Right renal cortex interstitium (tissue), 3 donors: ENCODE measurements around the gene COL15A1. TPM values are rescaled to one million over a fixed set of nuclear protein-coding genes. Genes with fewer than 3 reads are reported as not detected.

ENCODE experiments used
- DNase-seq, 3 donors: peaks; one replicate each; pipeline ENCODE4 v3.0.0-alpha.2; 2013; ENCODE audit warnings: low read depth in 3 of 3, low spot score in 2 of 3
- polyA plus RNA-seq, 3 donors: library from polyadenylated mRNA; unstranded; fragments of 120-200 nt; gene quantifications; one replicate each; pipeline ENCODE4 v1.2.1, GENCODE V29; 2013; ENCODE audit not compliant: insufficient read length in 3 of 3

Gene COL15A1
- polyA plus RNA-seq, 3 donors = 25.8 to 33.0 (median 29.8) TPM

DNA sequence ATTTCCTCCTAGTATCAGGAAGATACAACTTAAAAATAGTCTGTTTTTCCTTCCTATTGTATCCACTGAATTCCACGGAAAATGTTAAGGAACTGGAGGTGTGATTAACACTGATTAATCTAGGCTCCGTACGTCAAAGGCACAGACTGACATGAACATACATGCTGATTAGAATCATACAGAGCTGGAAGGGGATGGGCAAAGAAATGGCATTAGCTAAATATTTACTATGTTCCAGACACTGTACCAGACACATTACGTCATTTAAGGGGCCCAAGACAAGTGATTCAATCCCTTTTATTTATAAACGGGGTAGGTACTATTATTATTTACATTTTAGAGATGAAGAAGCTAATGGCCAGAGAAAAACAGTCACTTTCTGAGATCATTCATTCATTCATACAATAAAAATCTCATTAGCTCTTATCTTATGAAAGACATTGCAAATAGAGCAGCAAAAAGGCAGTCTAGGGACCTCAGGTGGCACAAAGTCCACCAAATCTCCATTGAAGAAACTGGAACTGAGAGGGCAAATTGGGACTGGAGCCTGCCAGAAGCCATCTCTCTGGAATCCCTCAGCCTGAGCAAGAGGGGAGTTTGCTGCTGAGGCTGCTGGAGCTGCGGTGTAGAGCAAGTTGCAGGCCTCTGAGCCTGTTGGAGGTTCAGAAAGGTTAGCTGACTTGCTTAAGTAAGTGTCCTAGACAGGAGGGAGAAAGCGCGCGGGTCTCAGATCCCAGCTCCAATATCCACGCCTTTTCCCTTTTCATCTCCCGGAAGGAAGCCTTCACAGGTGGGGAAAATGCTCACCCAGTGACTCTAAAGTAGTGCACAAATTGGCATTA is 159.6 kb downstream of the COL15A1 start:
- no peak for DNase-seq

DNA sequence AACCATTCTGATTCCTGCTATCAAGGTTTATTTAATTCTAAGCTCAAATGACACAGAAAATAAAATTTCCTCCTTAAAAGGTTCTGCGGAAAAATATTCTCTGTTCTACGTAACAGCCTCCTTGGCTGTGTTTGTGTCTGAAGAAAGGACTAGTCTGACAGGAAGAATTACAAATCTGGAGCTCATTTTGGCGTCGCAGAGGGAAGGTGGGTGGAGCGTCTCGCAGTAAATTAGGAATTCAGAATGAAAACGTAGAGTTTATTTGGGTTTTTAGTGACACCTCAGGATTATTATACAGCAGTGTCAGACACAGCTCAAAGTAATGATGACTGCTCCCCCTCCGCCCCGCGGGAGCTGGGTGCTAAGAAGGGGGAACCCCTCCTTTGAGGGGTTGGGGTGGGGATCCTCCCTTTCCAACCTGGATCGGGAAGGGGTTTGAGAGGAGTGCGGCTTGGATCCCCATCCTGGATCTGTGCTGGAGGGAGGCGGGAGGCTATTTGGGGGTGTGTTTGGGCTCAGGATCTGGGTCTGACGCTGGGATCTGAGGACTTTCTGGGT is 160.3 kb downstream of the COL15A1 start:
- peak in 1 of 3 donors; percentile 19 for DNase-seq

DNA sequence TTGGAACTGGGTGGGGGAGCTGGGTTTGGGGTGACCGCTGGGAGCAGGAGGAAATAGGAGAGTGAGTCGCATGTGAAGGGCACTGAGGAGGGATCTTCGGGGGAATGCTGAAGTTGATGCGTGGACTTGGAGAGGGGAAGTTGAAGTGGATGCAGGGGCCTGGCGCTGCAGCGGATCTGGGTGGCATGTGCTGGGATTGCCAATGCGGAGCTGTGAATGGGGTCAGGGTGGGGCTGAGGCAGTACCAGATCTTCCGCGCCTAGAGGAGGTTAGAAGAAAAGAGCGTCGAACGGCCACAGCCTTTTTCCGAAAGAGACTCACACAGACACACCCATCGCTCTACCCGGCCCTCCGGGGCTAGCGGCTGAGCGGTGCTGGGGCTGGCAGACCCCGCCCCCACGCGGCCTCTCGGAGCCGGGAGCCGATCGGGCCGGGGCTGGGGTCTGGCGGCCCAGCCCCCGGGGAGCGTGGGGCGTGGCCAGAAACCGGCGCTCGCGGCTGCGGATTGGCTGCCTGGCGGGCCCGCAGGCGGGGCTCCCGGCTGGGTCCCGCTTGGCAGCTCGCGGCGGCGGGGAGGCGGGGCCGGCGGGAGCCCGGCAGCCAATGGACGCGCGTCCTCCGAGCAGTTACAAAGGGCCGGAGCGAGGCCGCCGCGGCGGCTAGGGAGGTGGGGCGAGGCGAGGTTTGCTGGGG is 160.9 kb downstream of the COL15A1 start, which contains the start of gene TGFBR1:
Gene TGFBR1, plus strand, starts transcription at position 655 of the 693 bp plus-strand sequence. CDS start 93 bp downstream, outside the sequence.
- peak; percentile 54 to 86 (median 82) for DNase-seq

DNA sequence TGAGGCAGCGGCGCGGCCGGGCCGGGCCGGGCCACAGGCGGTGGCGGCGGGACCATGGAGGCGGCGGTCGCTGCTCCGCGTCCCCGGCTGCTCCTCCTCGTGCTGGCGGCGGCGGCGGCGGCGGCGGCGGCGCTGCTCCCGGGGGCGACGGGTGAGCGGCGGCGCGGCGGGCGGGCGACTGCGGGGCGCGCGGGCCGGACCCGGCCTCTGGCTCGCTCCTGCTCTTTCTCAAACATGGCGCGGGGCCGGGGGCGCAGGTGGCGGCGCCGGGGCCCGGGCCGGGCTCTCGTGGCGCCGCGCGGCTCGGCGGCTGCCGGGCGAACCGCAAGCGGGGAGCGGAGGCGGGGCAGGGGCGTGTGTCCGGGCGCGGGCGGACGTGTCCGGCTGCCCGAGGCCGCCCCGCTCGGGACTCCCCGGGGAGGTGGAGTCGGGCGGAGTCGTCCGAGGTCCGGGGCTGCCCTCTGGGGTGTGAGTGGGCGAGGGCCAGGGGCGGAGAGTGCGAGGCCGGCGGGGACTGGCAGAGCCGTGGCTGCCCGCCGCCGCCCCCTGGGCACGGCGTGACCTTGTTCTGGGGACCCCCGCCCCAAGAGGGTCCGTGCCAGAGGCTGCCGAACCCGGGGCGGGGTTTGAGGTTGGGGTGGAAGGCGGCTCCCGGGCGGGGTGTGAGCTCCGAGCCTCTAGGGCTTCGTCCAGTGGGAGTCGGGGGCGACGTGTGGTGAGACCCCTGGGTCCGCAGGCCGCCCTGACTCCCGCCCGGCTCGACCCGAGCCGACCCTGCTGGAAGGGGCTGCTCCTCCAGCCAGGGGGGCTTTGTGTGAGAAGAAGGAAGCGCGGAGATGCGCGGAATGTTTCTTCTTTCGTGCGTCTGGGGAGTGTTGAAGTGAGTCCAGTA is 161.7 kb downstream of the COL15A1 start:
- DNase-seq = peak in 1 of 3 donors; percentile 31

DNA sequence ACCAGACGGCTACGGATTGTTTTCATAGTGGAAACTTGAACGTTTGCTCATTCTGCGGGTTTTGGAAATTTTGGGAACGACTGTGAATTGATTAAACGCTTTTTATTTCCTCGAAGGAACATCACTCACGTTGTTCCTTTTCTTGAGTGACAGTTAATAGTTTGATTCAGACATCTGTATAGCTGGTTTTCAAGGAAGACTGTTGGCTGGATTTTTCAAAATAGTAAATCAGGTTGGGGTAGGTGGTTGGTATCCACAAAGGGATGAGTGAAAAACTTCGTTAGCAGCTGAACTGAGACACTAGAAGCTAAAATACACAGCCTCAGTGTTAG is 162.3 kb downstream of the COL15A1 start:
- no peak for DNase-seq

DNA sequence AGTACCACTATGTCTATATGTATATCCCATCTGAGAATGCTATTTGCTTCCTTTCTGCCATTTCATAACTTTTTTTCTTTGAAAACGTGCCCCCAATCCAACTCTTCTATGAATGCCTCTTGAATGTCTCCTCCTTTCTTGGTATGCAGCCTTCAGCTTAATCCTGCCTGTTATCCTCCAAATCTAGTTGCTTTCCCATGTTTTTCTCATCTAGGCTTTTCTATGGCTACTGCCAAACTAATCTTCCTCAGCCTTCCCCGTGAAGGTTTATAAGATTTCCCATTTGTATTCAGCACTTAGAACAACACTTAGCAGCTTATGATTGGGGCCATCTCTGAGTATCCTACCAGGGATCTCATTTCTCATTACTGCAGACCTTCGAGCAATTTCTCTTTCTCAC is 163.7 kb downstream of the COL15A1 start:
- DNase-seq = no peak

DNA sequence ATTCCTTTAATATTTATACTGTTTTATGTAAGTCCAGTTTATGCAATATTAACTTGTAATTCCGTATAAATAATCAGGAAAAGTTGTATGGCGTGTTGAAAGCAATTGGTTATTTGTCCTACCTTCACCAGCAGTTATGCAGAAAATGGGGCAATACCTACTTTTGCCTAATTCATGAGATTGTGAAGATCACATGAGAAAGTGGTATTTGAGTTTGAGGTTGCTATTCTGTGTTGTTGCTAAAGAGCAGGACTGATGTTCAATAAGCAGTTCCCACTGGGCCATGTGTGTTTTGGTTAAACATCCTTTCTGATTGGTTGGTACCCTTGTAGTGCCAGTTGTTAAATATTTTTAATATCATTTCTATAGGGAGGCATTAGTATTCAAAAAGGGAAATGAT is 164.4 kb downstream of the COL15A1 start:
- no peak for DNase-seq

DNA sequence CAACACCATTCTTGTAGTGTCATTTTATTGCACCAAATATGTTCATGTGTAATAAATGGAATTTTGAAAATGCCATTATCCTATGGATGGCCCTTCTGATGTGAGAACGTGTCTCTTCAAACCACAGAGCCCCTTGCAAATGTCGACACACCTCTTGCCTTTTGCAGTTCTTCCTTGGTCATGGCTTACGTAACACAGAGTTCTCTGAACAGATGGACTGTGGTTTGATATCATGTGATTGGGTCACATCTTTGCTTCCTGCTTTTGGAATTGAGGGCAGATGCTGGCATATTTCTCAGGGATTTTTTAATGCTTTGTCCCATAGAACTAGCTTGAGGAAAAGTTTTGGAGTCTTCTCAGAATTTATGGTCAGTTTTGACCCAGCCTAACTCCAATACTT is 165.8 kb downstream of the COL15A1 start:
- DNase-seq = no peak

DNA sequence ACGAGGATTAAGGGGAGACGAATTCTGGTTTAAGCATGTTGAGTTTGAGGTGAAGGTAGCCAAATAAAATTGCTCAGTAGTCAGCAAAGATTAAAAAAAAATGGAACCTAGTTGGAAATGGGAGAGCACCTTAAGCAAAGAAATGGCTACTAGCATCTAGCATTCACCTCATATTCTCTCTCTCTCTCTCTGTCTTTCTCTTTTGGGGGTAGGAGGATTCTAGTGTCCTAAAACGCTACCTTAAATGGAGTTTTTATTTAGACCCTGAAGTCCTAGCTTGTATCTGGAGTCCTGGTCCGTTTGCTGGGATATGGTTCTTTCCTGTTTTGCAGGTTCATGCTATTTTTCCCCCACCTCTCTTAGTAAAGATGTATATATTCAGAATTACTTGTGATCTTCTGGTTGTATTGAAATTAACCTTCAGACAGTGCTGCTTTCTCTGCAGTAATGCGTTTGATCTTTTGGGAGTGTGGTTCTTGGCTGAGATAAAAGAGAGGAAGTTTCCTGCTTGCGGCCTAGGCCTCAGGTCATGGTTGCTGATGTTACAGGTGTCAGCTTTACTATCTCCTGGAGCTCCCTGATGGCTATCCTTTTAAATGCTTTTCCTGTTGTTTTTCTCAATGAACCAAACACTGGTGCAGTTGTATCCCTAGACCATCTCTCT is 169.2 kb downstream of the COL15A1 start:
- no peak for DNase-seq

DNA sequence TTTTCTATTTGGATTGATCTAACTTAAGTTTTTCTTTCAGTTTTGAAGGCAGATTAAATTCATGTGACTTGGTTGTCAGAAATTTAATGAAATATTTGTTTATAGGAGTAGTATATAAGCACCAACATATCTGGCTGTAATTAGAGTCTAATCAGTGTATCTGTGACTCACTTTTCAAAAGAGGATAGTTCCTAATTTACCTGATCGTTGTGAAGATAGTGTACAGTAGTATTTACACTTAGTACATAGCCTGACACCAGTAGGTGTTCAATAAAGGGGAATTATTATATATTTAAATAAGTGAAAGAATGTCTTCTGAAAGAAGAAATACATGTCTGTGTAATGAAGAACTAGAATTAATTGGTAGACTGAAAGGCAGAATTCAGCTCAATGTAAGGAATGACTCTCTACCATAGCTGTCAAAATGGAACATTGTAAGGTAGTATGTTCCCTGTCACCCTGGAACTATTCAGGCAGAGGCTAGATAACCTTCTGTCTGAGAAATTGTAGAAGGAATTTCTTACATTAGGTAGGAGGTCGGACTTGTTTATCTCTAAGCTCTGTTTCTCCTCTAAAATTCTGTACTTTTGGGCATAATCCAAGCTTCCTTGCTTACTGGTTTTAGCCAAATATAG is 169.8 kb downstream of the COL15A1 start:
- DNase-seq = no peak

DNA sequence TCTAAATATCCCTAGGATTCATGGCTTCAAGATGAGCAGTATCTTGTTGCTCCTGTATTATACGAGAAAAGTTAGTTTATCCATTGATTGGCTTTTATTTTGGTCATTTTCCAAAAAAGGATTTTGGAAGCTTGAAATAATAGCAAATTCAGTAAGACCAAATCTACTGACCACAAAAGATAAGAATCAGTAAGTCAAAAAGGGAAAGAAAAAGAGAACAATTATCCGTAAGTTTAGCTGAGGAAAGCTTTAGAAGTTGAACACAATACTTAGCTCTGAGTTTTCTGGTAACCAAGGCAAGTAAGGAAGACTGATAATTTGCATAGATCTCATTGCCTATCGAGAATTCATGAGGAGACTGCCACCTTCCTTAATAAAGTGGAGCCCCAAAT is 170.3 kb downstream of the COL15A1 start:
- DNase-seq = no peak

DNA sequence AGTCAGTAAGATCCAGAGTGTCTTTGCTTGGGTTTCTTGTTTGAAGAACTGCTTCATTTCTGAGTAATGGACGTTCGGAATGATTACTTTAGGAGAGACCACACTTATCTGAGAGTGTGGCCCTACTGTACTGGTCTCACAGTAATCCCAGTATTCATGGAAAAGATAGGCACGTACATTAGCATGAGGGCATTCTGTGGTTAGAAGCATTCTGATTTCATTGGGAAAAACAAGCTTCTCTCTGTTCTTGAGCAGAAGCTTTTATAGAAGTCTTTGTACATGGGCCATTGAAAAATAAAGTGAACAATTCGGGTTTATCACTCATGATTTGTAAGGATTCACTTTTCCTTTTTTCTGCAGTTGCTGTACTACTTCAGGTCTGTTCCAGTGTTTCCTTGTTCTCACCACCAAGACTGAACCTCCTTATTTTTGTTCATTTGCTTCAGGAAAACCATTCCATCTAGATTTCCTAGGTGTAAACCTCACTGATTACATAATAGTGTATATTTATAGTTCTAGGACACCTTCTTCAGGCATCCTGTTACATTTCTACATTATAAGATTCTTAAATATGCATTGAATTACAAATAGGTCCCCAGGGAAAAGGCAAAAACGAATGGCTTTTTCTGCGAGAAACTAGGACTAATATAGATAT is 171.3 kb downstream of the COL15A1 start:
- no peak for DNase-seq

DNA sequence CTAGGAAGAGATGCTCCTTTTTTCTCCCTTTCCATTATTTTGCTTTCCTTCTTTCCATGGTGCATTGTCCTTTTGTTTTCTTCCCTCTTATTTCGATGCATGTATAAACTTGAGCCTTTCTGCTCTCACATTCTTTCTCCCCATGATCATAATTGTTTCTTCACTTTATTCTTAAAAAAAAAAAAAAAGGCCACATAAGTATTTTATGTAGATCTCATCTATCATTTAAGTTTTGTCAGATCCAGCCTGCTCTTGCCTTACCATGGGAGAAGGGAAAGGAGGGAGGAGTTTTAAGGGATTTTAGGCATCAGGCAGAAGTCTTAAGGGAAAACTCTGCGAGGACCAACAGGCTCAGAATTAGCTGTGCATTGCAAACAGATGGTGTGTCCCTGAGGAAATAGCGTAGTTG is 172.3 kb downstream of the COL15A1 start:
- DNase-seq = no peak

DNA sequence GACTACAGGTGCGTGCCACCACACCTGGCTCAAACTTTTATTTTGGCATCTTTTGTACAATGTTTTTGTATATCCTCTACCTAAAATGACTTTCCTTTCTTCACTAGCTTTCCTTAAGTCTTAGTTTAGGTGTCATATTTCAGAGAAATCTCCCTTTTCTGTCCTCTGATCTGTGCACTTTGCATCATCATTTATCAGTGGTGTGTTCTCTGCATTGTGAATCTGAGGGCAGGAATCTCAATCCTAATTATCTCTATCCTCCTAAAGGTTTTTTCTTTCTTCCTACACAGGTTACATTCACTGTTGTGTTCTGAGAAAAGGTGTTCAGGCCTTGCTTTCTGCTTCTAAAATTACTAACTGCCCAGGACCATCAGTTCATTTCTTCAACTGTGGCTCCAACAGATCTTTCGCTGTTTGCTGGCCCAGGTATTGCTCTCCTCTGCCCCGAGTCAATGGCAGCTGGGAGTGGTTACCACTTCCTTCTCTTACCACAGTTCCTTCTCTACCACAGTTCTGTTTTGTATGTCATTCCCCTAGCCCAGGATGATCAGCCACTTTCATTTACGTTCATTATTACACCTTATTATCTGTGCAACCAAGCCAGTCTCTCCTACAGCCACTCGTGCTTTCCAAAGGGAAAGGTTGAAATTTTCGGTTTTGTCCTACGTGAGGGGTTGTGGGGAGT is 175.2 kb downstream of the COL15A1 start:
- DNase-seq = no peak

DNA sequence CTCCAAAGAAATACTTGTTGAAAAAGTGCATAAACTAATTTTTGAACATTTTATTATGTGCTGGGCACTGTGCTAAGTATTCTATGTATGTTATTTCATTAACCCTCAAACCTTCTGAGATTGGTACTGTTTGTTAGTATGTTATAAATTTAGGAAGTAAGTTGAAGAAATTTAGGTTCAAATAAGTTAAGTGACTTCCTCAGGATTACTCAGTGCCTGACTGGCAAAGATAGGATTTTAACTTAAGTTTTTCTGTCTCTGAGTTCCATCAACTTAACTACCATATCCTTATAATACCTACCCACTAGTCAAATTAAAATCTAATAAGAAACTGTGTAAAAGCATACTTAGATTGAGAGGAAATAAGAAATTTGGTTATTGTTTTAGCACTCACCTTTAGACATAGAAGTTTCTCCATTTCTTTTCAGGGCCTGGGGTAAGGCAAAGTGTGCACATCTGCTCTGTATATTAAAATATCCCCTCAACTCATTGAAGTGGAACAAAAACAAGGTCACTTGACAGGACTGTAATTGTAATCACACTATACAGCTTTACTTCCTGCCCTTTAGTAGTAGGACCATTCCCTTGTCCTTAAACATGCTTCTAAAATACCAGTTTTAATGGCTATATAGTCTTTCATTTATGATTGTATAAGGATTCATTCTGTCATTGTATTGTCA is 176.4 kb downstream of the COL15A1 start:
- DNase-seq = no peak
